Liver (tissue), 3 donors: ENCODE measurements around the gene DEGS2.

Experiments used
- GABPA ChIP-seq, 2 donors: IDR thresholded peaks in 1 of 2; conservative IDR thresholded peaks in 1 of 2; 2 replicates each; pipeline ENCODE4 v1.6.1; 2016; ENCODE audit warnings: antibody characterized with exemption in 2 of 2, mild to moderate bottlenecking in 1 of 2, moderate library complexity in 1 of 2
- HNF4A ChIP-seq, 2 donors: conservative IDR thresholded peaks; 2 replicates each; pipeline ENCODE4 v1.6.1; 2016; ENCODE audit warnings: antibody characterized with exemption in 2 of 2, mild to moderate bottlenecking in 2 of 2
- RAD21 ChIP-seq, 2 donors: IDR thresholded peaks; 2 replicates each; pipeline ENCODE4 v1.6.1; 2016; ENCODE audit warnings: antibody characterized with exemption in 2 of 2, mild to moderate bottlenecking in 2 of 2
- SP1 ChIP-seq: IDR thresholded peaks from 2 replicates; pipeline ENCODE4 v1.6.1; 2018; ENCODE audit warnings: antibody characterized with exemption, mild to moderate bottlenecking
- TF ChIP-seq, protein P1 (sequence below): fragments of 150-350 bp; IDR thresholded peaks from 2 replicates; pipeline ENCODE4 v1.5.1; 2017; ENCODE audit warnings: improper control_type of control experiment, low read depth, low read length; ENCODE audit not compliant: missing input control
- TF ChIP-seq, protein P2 (sequence below): IDR thresholded peaks from 2 replicates; pipeline ENCODE4 v1.6.1; 2016; ENCODE audit warnings: antibody characterized with exemption
- TF ChIP-seq, protein P3 (sequence below): IDR thresholded peaks from 2 replicates; pipeline ENCODE4 v1.6.1; 2016; ENCODE audit warnings: antibody characterized with exemption
- donor health status: healthy.
- donor health status: healthy.

DNA sequence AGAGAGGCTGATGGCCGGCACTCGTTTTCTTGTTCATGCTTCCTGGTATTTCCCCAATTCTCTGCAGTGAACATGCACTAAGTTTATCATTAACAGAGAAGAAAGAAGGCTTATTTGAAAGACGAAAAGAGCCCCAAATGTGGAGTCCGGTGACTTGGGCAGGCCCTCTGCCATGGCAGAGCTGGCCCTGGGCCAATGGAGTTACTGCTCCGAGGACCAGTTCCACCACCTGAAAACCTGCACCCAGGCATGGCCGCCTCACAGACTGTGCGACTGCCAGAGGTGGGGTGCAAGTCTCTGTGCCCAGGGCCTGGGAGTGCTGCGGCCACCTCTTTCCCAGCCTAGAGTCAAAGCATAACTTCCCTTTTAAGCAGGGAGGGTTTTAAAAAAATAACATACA is 24.9 kb downstream of the DEGS2 start:
- TF ChIP-seq, protein P1, sequence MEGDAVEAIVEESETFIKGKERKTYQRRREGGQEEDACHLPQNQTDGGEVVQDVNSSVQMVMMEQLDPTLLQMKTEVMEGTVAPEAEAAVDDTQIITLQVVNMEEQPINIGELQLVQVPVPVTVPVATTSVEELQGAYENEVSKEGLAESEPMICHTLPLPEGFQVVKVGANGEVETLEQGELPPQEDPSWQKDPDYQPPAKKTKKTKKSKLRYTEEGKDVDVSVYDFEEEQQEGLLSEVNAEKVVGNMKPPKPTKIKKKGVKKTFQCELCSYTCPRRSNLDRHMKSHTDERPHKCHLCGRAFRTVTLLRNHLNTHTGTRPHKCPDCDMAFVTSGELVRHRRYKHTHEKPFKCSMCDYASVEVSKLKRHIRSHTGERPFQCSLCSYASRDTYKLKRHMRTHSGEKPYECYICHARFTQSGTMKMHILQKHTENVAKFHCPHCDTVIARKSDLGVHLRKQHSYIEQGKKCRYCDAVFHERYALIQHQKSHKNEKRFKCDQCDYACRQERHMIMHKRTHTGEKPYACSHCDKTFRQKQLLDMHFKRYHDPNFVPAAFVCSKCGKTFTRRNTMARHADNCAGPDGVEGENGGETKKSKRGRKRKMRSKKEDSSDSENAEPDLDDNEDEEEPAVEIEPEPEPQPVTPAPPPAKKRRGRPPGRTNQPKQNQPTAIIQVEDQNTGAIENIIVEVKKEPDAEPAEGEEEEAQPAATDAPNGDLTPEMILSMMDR = no peak
- TF ChIP-seq, protein P2, sequence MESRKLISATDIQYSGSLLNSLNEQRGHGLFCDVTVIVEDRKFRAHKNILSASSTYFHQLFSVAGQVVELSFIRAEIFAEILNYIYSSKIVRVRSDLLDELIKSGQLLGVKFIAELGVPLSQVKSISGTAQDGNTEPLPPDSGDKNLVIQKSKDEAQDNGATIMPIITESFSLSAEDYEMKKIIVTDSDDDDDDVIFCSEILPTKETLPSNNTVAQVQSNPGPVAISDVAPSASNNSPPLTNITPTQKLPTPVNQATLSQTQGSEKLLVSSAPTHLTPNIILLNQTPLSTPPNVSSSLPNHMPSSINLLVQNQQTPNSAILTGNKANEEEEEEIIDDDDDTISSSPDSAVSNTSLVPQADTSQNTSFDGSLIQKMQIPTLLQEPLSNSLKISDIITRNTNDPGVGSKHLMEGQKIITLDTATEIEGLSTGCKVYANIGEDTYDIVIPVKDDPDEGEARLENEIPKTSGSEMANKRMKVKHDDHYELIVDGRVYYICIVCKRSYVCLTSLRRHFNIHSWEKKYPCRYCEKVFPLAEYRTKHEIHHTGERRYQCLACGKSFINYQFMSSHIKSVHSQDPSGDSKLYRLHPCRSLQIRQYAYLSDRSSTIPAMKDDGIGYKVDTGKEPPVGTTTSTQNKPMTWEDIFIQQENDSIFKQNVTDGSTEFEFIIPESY = no peak
- no peak for TF ChIP-seq SP1
- no peak for TF ChIP-seq GABPA (IDR thresholded peaks at IDR 0.05 in 1 of 2, conservative IDR thresholded peaks at IDR 0.05 in 1 of 2)
- TF ChIP-seq, protein P3, sequence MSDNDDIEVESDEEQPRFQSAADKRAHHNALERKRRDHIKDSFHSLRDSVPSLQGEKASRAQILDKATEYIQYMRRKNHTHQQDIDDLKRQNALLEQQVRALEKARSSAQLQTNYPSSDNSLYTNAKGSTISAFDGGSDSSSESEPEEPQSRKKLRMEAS = no peak
- no peak for TF ChIP-seq RAD21 (IDR thresholded peaks at IDR 0.05)
- no peak for TF ChIP-seq HNF4A (conservative IDR thresholded peaks at IDR 0.05)
